KOPT-K1 (cell line): ENCODE results near the gene ATP6V0E1.

Source experiments
- H3K27ac ChIP-seq: fragments of 200-600 bp; sonication (generic); 2 replicates; pipeline ENCODE4 v1.5.1; 2016; ENCODE audit warnings: antibody characterized with exemption, mild to moderate bottlenecking, low read depth, low read length; ENCODE audit not compliant: poor library complexity, severe bottlenecking
- H3K36me3 ChIP-seq: fragments of 200-600 bp; sonication (generic); 2 replicates; pipeline ENCODE4 v1.5.1; 2017; ENCODE audit warnings: antibody characterized with exemption, mild to moderate bottlenecking, low read length, moderate library complexity; ENCODE audit not compliant: insufficient read depth
- H3K9me3 ChIP-seq: fragments of 200-600 bp; sonication (generic); 2 replicates; pipeline ENCODE4 v1.5.1; 2017; ENCODE audit warnings: antibody characterized with exemption, low read length, mild to moderate bottlenecking; ENCODE audit not compliant: insufficient read depth, poor library complexity, severe bottlenecking

Gene ATP6V0E1

GRCh38 chr5:172950176-172950965 lies 33.2 kb upstream of the ATP6V0E1 start:
- no peaks in the 10 kb centered on the region for H3K9me3 ChIP-seq
- H3K36me3 ChIP-seq, result peaks cover 64% of the 10 kb centered on the region
- H3K27ac ChIP-seq, result no peak overlapping the region

- Histone ChIP-seq H3K9me3 (no peaks in the 10 kb centered on the region), H3K36me3 (peaks cover 53% of the 10 kb centered on the region), H3K27ac (no peak overlapping the region)
Measured at GRCh38 chr5:172951371-172952033, 32.1 kb upstream of the ATP6V0E1 start.

GRCh38 chr5:172952034-172952511 lies 31.5 kb upstream of the ATP6V0E1 start:
- Histone ChIP-seq H3K36me3 (peaks cover 47% of the 10 kb centered on the region), H3K9me3 (no peaks in the 10 kb centered on the region), H3K27ac (no peak overlapping the region)

- Histone ChIP-seq H3K9me3 (no peaks in the 10 kb centered on the region), H3K36me3 (peaks cover 29% of the 10 kb centered on the region), H3K27ac (no peak overlapping the region)
Measured at GRCh38 chr5:172953776-172954675, 29.5 kb upstream of the ATP6V0E1 start.

GRCh38 chr5:172954751-172955159 lies 28.8 kb upstream of the ATP6V0E1 start:
- H3K9me3 ChIP-seq, result no peaks in the 10 kb centered on the region
- H3K36me3 ChIP-seq, result peaks cover 23% of the 10 kb centered on the region
- no peak overlapping the region for H3K27ac ChIP-seq

GRCh38 chr5:172956228-172956627 lies 27.3 kb upstream of the ATP6V0E1 start:
- H3K27ac ChIP-seq, result no peak overlapping the region

GRCh38 chr5:172956936-172957335 lies 26.6 kb upstream of the ATP6V0E1 start:
- Histone ChIP-seq H3K9me3 (no peaks in the 10 kb centered on the region), H3K36me3 (peaks cover 12% of the 10 kb centered on the region), H3K27ac (no peak overlapping the region)

More at GRCh38 chr5:172956228-172956627, 27.3 kb upstream of the ATP6V0E1 start:
- H3K9me3 ChIP-seq, result no peaks in the 10 kb centered on the region
- H3K36me3 ChIP-seq, result peaks cover 12% of the 10 kb centered on the region

GRCh38 chr5:172957458-172957857 lies 26.1 kb upstream of the ATP6V0E1 start:
- Histone ChIP-seq H3K36me3 (peaks cover 12% of the 10 kb centered on the region; the same call in 1 of the 2 replicates), H3K9me3 (no peaks in the 10 kb centered on the region), H3K27ac (no peak overlapping the region)

- H3K27ac ChIP-seq, result peak overlapping the region; percentile 83
- peaks cover 16% of the 10 kb centered on the region; the same call in 1 of the 2 replicates for H3K36me3 ChIP-seq
Measured at GRCh38 chr5:172958331-172959046, 25.1 kb upstream of the ATP6V0E1 start.

GRCh38 chr5:172959824-172960799 lies 23.5 kb upstream of the ATP6V0E1 start:
- Histone ChIP-seq H3K9me3 (no peaks in the 10 kb centered on the region), H3K36me3 (peaks cover 26% of the 10 kb centered on the region; the same call in 1 of the 2 replicates), H3K27ac (peak overlapping the region; percentile 83)

More at GRCh38 chr5:172958331-172959046, 25.1 kb upstream of the ATP6V0E1 start:
- H3K9me3 ChIP-seq, result no peaks in the 10 kb centered on the region

GRCh38 chr5:172969921-172970320 lies 13.7 kb upstream of the ATP6V0E1 start:
- Histone ChIP-seq H3K27ac (no peak overlapping the region), H3K9me3 (no peaks in the 10 kb centered on the region), H3K36me3 (peaks cover 40% of the 10 kb centered on the region; the same call in 1 of the 2 replicates)

- Histone ChIP-seq H3K36me3 (peaks cover 30% of the 10 kb centered on the region; the same call in 1 of the 2 replicates), H3K27ac (no peak overlapping the region), H3K9me3 (no peaks in the 10 kb centered on the region)
Measured at GRCh38 chr5:172971482-172971881, 12.1 kb upstream of the ATP6V0E1 start.

GRCh38 chr5:172972552-172972951 lies 11.0 kb upstream of the ATP6V0E1 start:
- H3K9me3 ChIP-seq, result no peaks in the 10 kb centered on the region
- peaks cover 25% of the 10 kb centered on the region; the same call in 1 of the 2 replicates for H3K36me3 ChIP-seq
- H3K27ac ChIP-seq, result no peak overlapping the region
